Esophagus muscularis mucosa (tissue), 4 donors: Measurements from ENCODE around the gene EPHA2. TPM values are rescaled to one million over a fixed set of nuclear protein-coding genes. Genes with fewer than 3 reads are reported as not detected.
A peak's percentile ranks its signal among the peaks of the same experiment; 100 is the strongest.

Source experiments
- DNase-seq: peaks from one replicate; pipeline ENCODE4 v3.0.0-alpha.2; 2017; ENCODE audit errors: extremely low spot score
- H3K27ac ChIP-seq, 4 donors: fragments of 200-600 bp; sonication (generic); replicated peaks in 1 of 4; 1 replicate in 3 of 4; 2 replicates in 1 of 4; pipeline ENCODE4 v1.5.1; 2016 to 2019; ENCODE audit warnings: mild to moderate bottlenecking in 1 of 4
- H3K27me3 ChIP-seq, 4 donors: fragments of 200-600 bp; sonication (generic); one replicate each; pipeline versions ENCODE4 v1.5.1 to v1.6.0; 2016 to 2019
- H3K36me3 ChIP-seq, 4 donors: fragments of 200-600 bp; sonication (generic); one replicate each; pipeline ENCODE4 v1.5.1; 2016 to 2019
- H3K4me1 ChIP-seq, 4 donors: fragments of 200-600 bp; sonication (generic); one replicate each; pipeline ENCODE4 v1.5.1; 2016 to 2019
- H3K4me3 ChIP-seq, 4 donors: fragments of 200-600 bp; sonication (generic); 1 replicate in 2 of 4; 2 replicates in 2 of 4; pipeline ENCODE4 v1.5.1; 2016 to 2019; ENCODE audit warnings: mild to moderate bottlenecking in 4 of 4, moderate library complexity in 1 of 4
- H3K9me3 ChIP-seq, 4 donors: fragments of 200-600 bp; sonication (generic); 1 replicate in 3 of 4; 2 replicates in 1 of 4; pipeline ENCODE4 v1.5.1; 2016 to 2019
- CTCF ChIP-seq, 3 experiments: fragments of 200-600 bp in 2 of 3; fragments of 450-650 bp in 1 of 3; sonication (generic) in 2 of 3; IDR thresholded peaks; one replicate each; pipeline ENCODE4 v1.5.1; 2017 to 2019; ENCODE audit warnings: antibody characterized with exemption in 3 of 3, mild to moderate bottlenecking in 2 of 3, moderate library complexity in 1 of 3
- EP300 ChIP-seq: sonication (generic); formaldehyde crosslinking; IDR thresholded peaks from one replicate; pipeline ENCODE4 v1.6.1; 2017; ENCODE audit warnings: antibody characterized with exemption
- POLR2A ChIP-seq: fragments of 450-650 bp; IDR thresholded peaks from one replicate; pipeline ENCODE4 v1.6.1; 2017; ENCODE audit warnings: antibody characterized with exemption, moderate library complexity, mild to moderate bottlenecking, low read depth
- POLR2AphosphoS5 ChIP-seq, 2 donors: sonication (generic); formaldehyde crosslinking; IDR thresholded peaks; one replicate each; pipeline ENCODE4 v1.6.1; 2017; ENCODE audit warnings: antibody characterized with exemption in 2 of 2
- WGBS: methylation state at CpG from one replicate; pipeline ENCODE4 v1.1.5; 2018; 5-methylcytosine and 5-hydroxymethylcytosine counted together
- intact Hi-C: fragments of 100-400 bp; cut with DNase I; formaldehyde crosslinking; loops from one replicate; pipeline ENCODE4 v1.15.1; 2023
- total RNA-seq, 4 donors: library from RNA; depleted of rRNA; stranded (reverse); fragments of >200 nt; gene quantifications; one replicate each; pipeline versions ENCODE4 v1.1.0 to v1.2.1, GENCODE V29; 2016

Gene EPHA2
- total RNA-seq, 4 donors from 2014 or later: 5.8 to 15.7 (median 11.3) TPM

DNA sequence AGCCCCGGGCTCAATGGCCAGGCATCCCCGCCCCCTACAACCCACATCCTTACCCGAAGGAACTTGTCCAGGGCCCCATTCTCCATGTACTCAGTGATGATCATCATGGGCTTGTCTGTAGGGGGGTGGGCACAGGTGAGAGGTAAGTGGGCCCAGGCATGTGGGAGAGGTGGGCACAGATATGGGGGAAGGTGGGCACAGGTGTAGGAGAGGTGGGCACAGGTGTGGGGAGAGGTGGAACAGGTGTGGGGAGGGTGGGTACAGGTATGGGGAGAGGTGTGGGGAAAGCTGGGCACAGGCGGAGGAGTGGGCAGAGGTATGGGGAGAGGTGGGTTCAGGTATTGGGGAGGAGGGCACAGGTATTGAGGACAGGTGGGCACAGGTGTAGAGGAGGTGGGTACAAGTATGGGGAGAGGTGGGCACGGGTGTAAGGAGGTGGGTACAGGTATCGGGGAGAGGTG lies 23.5 kb downstream of the EPHA2 start:
- H3K4me1 ChIP-seq: peaks cover 0 to 16% (median 5%) of the 10 kb centered on the region in 4 donors
- no peak for TF ChIP-seq CTCF (IDR thresholded peaks at IDR 0.05)
- no peak overlapping the region for H3K27ac ChIP-seq
- no peaks in the 10 kb centered on the region for H3K9me3 ChIP-seq
- no peaks in the 10 kb centered on the region for H3K27me3 ChIP-seq
- H3K4me3 ChIP-seq: no peak overlapping the region
- H3K36me3 ChIP-seq: peaks cover 31 to 98% (median 90%) of the 10 kb centered on the region in 4 donors
- 87% methylated on average over 5 of the region's 6 CpGs for WGBS
- intact Hi-C loops: no loop called here
- DNase-seq: no peak

- H3K36me3 ChIP-seq: peaks cover 36 to 98% (median 87%) of the 10 kb centered on the region in 4 donors
- no peak overlapping the region for H3K4me3 ChIP-seq
- no peak for DNase-seq
- 93% methylated on average over 22 of the region's 28 CpGs for WGBS
- H3K4me1 ChIP-seq: peaks cover 0 to 18% (median 6%) of the 10 kb centered on the region in 4 donors
- H3K27me3 ChIP-seq: no peaks in the 10 kb centered on the region
- intact Hi-C loops: no loop called here
- no peak overlapping the region for H3K27ac ChIP-seq
- no peaks in the 10 kb centered on the region for H3K9me3 ChIP-seq
- TF ChIP-seq POLR2AphosphoS5 (IDR thresholded peaks at IDR 0.05) (no peak), POLR2A (no peak)
Observed at GRCh38 chr1:16131636-16132324, 24.1 kb downstream of the EPHA2 start.

DNA sequence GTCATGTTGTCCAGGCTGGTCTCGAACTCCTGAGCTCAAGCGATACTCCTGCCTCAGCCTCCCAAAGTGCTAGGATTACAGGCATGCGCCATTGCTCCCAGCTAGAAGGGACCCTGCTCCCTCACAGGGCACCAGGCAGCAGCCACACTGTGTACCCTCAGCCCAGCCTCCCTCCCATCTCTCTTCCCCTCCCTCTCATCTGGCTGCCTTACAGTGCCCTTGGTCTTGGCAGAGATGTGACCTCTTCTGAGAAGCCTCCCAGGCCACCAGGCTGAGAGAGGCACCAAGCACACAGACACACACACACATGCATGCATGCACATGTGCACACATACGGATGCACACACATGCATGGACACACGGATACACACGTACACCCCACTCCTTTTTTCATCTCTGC lies 25.0 kb downstream of the EPHA2 start:
- no peaks in the 10 kb centered on the region for H3K27me3 ChIP-seq
- no peaks in the 10 kb centered on the region for H3K9me3 ChIP-seq
- peaks cover 0 to 18% (median 6%) of the 10 kb centered on the region in 4 donors for H3K4me1 ChIP-seq
- no peak for TF ChIP-seq POLR2A
- TF ChIP-seq CTCF (IDR thresholded peaks at IDR 0.05): no peak
- TF ChIP-seq EP300: no peak
- no peak for TF ChIP-seq POLR2AphosphoS5 (IDR thresholded peaks at IDR 0.05)
- intact Hi-C loops: no loop called here
- H3K36me3 ChIP-seq: peaks cover 39 to 100% (median 86%) of the 10 kb centered on the region in 4 donors
- H3K4me3 ChIP-seq: no peak overlapping the region
- H3K27ac ChIP-seq: no peak overlapping the region
- WGBS: 93% methylated on average over 6 of the region's 6 CpGs
- no peak for DNase-seq

DNA sequence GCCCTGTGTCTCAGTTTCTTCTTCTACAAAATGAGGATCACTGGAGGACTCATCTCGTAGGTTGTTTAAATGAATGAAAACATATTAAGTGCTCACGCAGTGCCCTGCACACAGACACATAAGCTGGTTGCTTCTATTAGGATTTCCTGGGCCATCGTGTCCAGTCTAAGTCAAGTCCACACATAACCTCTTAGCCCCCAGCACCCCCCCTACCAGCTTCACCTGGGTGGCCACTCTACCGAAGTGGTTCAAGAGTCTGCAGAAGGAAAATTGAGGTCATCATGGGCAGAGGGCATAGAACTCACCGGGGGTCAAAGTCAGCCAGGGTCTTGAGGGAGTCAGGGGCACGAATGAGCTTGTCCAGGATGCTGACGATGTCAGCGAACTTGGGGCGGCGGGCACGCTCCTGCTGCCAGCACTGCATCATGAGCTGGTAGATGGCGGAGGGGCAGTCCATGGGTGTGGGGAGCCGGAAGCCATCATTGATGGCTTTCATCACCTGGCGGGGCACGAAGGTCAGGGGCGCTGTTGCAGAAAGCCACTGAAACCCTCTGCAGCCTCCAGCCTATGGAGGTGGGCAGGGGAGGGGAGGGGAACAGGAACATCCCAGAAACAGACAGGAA lies 25.8 kb downstream of the EPHA2 start:
- Histone ChIP-seq H3K4me1 (peaks cover 0 to 18% (median 6%) of the 10 kb centered on the region in 4 donors), H3K4me3 (no peak overlapping the region), H3K27me3 (no peaks in the 10 kb centered on the region), H3K9me3 (no peaks in the 10 kb centered on the region), H3K36me3 (peaks cover 39 to 98% (median 85%) of the 10 kb centered on the region in 4 donors), H3K27ac (no peak overlapping the region)
- intact Hi-C loops: loop anchor here (5.0 kb wide), 1 partner anchor 43 kb away; no protein-coding TSS in a partner anchor
- TF ChIP-seq EP300: no peak
- no peak for TF ChIP-seq CTCF (IDR thresholded peaks at IDR 0.05)
- no peak for TF ChIP-seq POLR2AphosphoS5 (IDR thresholded peaks at IDR 0.05)
- TF ChIP-seq POLR2A: no peak
- DNase-seq: no peak
- WGBS: 94% methylated on average over 16 of the region's 16 CpGs

DNA sequence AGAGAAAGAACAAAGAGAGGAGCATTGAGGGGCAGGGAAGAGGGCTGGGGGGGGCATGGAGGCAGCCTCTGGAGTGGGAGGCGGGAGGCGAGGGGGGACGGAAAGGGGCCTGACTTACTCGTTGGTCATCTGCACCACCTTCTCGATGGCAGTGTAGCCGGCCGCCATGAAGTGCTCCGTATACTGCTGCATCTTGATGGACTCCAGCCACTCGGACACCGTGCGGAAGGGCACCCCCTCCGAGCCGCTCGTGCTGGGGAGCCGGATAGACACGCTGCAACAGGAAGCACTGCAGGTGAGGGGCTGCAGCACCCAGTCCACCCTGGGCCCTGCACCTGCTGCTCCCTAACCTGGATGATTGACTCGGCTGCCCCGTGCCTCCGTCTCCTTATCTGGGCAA lies 26.6 kb downstream of the EPHA2 start:
- H3K9me3 ChIP-seq: no peaks in the 10 kb centered on the region
- peaks cover 42 to 98% (median 85%) of the 10 kb centered on the region in 4 donors for H3K36me3 ChIP-seq
- intact Hi-C loops: loop anchor here (5.0 kb wide), 1 partner anchor 42 kb away; no protein-coding TSS in a partner anchor
- no peaks in the 10 kb centered on the region for H3K27me3 ChIP-seq
- DNase-seq: no peak
- no peak overlapping the region for H3K4me3 ChIP-seq
- peaks cover 0 to 18% (median 6%) of the 10 kb centered on the region in 4 donors for H3K4me1 ChIP-seq
- TF ChIP-seq POLR2A (no peak), EP300 (no peak), CTCF (IDR thresholded peaks at IDR 0.05) (no peak), POLR2AphosphoS5 (IDR thresholded peaks at IDR 0.05) (no peak)
- peak overlapping the region in 1 of 4 donors; percentile 14 for H3K27ac ChIP-seq
- WGBS: 81% methylated on average over 15 of the region's 19 CpGs
